Panc1 (cell line): ENCODE measurements around the gene CTF1.

ENCODE experiments used
- CTCF ChIP-seq: fragments of 450-650 bp; IDR thresholded peaks from 2 replicates; pipeline ENCODE4 v1.5.1; 2017; ENCODE audit warnings: mild to moderate bottlenecking
- POLR2AphosphoS5 ChIP-seq: IDR thresholded peaks from 2 replicates; pipeline ENCODE4 v1.6.1; 2012; ENCODE audit warnings: mild to moderate bottlenecking, low read depth, low read length, moderate library complexity
- REST ChIP-seq, 2 experiments: IDR thresholded peaks; 2 replicates each; pipeline ENCODE4 v1.6.1; 2011 to 2012; ENCODE audit warnings: low read depth in 2 of 2, control low read depth in 1 of 2, low read length in 1 of 2, mild to moderate bottlenecking in 1 of 2, moderate library complexity in 1 of 2; ENCODE audit not compliant: insufficient read depth in 1 of 2
- SIN3A ChIP-seq: IDR thresholded peaks from 2 replicates; pipeline ENCODE4 v1.6.1; 2012; ENCODE audit warnings: low read depth, mild to moderate bottlenecking, low read length, moderate library complexity, borderline replicate concordance; ENCODE audit not compliant: insufficient read depth

GRCh38 chr16:30884760-30885159, 11.7 kb upstream of the CTF1 start:
- TF ChIP-seq CTCF (no peak), POLR2AphosphoS5 (no peak), REST (IDR thresholded peaks at IDR 0.05; ENCODE audit: insufficient read depth in 1 of 2, low read depth in 2 of 2, low read length in 1 of 2) (no peak), SIN3A (no peak)
